ENCODE measurements around the gene COPS9.

DNA sequence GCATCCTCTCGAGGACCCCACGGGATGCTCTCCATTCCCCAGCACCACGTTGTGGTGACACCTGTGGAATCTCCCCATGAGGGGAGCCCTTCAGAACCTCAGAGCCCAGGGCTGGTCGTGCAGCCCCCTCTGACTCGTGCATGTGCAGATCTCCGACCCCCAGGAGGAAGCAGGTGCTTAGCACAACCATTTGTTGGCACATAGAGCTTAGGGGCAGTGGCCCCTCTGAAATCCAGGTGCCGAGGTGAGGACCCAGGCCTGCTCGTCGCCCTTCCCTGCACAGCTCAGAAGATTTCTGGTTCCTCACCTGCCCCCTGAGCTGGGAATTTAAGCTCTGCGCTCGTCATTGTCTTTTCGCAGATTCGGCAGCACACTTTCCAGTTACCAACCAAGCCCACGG, 5.6 kb upstream of the COPS9 start:
- TF ChIP-seq CTCF (IDR thresholded peaks at IDR 0.05) (no peak), POLR2A (IDR thresholded peaks at IDR 0.05; ENCODE audit: low read depth) (no peak)

Data from esophagus muscularis mucosa (tissue), 3 donors.